Erythroblast (primary cell): ENCODE data around the gene TM4SF18.

Experiments used
- GATA1 ChIP-seq: IDR thresholded peaks from 2 replicates; pipeline ENCODE4 v1.6.1; 2011; ENCODE audit warnings: low read depth, mild to moderate bottlenecking, control low read depth, low read length, moderate library complexity
- POLR2A ChIP-seq: IDR thresholded peaks from 2 replicates; pipeline ENCODE4 v1.6.1; 2011; ENCODE audit warnings: mild to moderate bottlenecking, low read length

DNA sequence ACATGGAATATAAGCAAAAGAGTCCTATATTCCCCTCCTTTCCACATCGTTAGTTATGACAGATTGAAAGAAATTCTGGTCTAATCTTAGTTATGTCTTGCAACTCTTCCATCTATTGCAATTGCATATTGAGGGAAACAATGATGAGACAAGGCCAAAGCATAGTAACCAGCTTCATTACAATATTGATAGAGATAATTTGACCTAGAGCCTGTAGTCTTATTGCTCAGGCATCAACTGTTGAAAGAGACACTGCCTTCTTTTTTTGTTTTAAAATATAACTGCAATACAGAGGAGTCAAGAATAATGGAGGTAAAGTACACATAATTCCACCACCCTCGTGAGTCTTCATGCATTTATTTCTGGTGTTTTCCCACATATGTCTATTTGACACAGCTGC, 2.0 kb downstream of the TM4SF18 start:
- TF ChIP-seq POLR2A (no peak), GATA1 (no peak)
